Aorta (tissue), 5 donors: Measurements from ENCODE around the gene HS3ST4. TPM values are rescaled to one million over a fixed set of nuclear protein-coding genes. Genes with fewer than 3 reads are reported as not detected.

ENCODE experiments used
- ATAC-seq: fragments of 200-7000 bp; cut with Tn5 transposase; one replicate; pipeline ENCODE4 v1.9.1; 2022; ENCODE audit warnings: moderate library complexity; ENCODE audit not compliant: low FRiP score
- DNase-seq, 2 donors: peaks; one replicate each; pipeline ENCODE4 v3.0.0-alpha.2; 2020
- H3K27ac ChIP-seq, 2 donors: one replicate each; pipeline ENCODE4 v1.5.1; 2013; ENCODE audit warnings: low read length in 2 of 2, mild to moderate bottlenecking in 2 of 2, moderate library complexity in 2 of 2, control low read depth in 1 of 2, inconsistent platforms in 1 of 2, low read depth in 1 of 2
- H3K27me3 ChIP-seq, 2 donors: one replicate each; pipeline ENCODE4 v1.6.1; 2013; ENCODE audit warnings: control low read depth in 1 of 2, low read length in 1 of 2, mild to moderate bottlenecking in 1 of 2, moderate library complexity in 1 of 2; ENCODE audit not compliant: insufficient read depth in 2 of 2, control insufficient read depth in 1 of 2
- H3K36me3 ChIP-seq, 2 donors: one replicate each; pipeline ENCODE4 v1.6.1; 2013; ENCODE audit warnings: control low read depth in 1 of 2, low read length in 1 of 2, mild to moderate bottlenecking in 1 of 2; ENCODE audit not compliant: insufficient read depth in 2 of 2, control insufficient read depth in 1 of 2
- H3K4me1 ChIP-seq, 2 donors: one replicate each; pipeline ENCODE4 v1.6.1; 2013; ENCODE audit warnings: low read length in 2 of 2, control low read depth in 1 of 2, mild to moderate bottlenecking in 1 of 2, moderate library complexity in 1 of 2; ENCODE audit not compliant: insufficient read depth in 2 of 2, control insufficient read depth in 1 of 2
- H3K4me3 ChIP-seq, 2 donors: one replicate each; pipeline ENCODE4 v1.5.1; 2013; ENCODE audit warnings: low read length in 2 of 2, control low read depth in 1 of 2, mild to moderate bottlenecking in 1 of 2
- H3K9me3 ChIP-seq: one replicate; pipeline ENCODE4 v1.6.1; 2013; ENCODE audit warnings: mild to moderate bottlenecking, low read length; ENCODE audit not compliant: control insufficient read depth
- WGBS, 2 donors: extraction: QIAGEN DNeasy Blood & Tissue Kit; methylation state at CpG; one replicate each; pipeline ENCODE4 v1.1.7; 2013; 5-methylcytosine and 5-hydroxymethylcytosine counted together
- intact Hi-C, 2 donors: fragments of 100-400 bp; cut with DNase I; formaldehyde crosslinking; loops; one replicate each; pipeline versions ENCODE4 v1.14.2 to v1.15.0; 2022
- polyA plus RNA-seq, 2 donors: library from polyadenylated mRNA; stranded (reverse); fragments of 200-250 nt; gene quantifications; one replicate each; pipeline ENCODE4 v1.2.3, GENCODE V29; 2013
- total RNA-seq, 2 donors: library from RNA; stranded (reverse); fragmentation: NEBNext Ultra II Directional; extraction: Animal tissue kit (Norgen Biotek cat#: 25700); gene quantifications; one replicate each; pipeline ENCODE4 v1.2.1, GENCODE V29; 2021
- donor health status: healthy with polysubstance abuse.
- donor health status: Bipolar disorder and iron deficiency.
- donor health status: DM: no; HTN: no; CAD: no.
- donor health status: DM: no; HTN: no; CAD: no.
- donor health status: DM: yes; HTN: yes; CAD: no.

Gene HS3ST4
- total and polyA plus RNA-seq, 4 donors, result not detected

DNA sequence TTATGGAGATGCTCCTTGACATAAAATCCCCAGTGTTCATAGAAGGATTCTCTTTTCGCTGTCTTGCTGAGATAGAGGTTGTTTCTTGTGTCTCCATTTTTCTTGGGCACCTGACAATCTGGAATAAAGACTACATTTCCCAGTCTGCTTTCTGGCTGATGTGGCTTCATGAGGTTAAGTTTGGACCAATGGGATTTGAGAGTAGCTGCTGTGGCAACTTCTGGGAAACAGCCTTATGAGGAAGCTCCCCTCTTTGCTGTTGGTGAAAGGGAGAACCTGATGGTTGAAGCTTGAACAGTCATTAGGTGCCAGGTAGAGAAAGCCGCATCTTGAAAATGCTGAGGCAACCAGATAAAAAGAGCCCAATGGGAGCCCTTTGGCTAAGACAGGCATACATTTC, 24.4 kb downstream of the HS3ST4 start:
- Histone ChIP-seq H3K27me3 (no peaks in the 10 kb centered on the region), H3K36me3 (no peaks in the 10 kb centered on the region), H3K27ac (no peak overlapping the region), H3K4me3 (no peak overlapping the region), H3K9me3 (peaks cover 2% of the 10 kb centered on the region), H3K4me1 (no peaks in the 10 kb centered on the region)
- 86 to 87% methylated on average over 2 of the region's 2 CpGs for WGBS, 2 donors
- ATAC-seq (no peak), DNase-seq (no peak)
- intact Hi-C loops, result no loop called here

DNA sequence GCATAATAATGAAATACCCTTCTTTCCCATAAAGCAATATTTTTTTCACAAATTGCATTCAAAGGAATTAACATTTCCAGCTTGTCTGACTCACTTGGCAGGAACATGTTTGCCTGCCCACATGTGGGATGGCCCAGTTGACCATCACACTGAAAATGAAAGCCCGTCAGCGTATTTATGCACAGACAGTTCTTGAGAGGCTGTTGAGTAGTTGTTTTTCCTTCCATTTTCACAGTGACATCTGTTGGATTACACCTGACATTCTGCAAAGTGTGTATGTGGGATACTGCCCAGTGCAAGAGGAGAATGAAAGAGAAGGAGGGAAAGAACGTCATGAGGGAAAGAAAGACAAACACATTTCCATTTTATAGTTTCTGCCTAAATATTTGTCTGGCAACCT, 29.7 kb downstream of the HS3ST4 start:
- Histone ChIP-seq H3K9me3 (no peaks in the 10 kb centered on the region), H3K4me3 (no peak overlapping the region), H3K27me3 (no peaks in the 10 kb centered on the region), H3K4me1 (no peaks in the 10 kb centered on the region), H3K27ac (no peak overlapping the region), H3K36me3 (no peaks in the 10 kb centered on the region)
- intact Hi-C loops, result no loop called here
- ATAC-seq, result no peak
- DNase-seq, result no peak
- WGBS, 2 donors, result 73% methylated on average over 3 of the region's 3 CpGs

DNA sequence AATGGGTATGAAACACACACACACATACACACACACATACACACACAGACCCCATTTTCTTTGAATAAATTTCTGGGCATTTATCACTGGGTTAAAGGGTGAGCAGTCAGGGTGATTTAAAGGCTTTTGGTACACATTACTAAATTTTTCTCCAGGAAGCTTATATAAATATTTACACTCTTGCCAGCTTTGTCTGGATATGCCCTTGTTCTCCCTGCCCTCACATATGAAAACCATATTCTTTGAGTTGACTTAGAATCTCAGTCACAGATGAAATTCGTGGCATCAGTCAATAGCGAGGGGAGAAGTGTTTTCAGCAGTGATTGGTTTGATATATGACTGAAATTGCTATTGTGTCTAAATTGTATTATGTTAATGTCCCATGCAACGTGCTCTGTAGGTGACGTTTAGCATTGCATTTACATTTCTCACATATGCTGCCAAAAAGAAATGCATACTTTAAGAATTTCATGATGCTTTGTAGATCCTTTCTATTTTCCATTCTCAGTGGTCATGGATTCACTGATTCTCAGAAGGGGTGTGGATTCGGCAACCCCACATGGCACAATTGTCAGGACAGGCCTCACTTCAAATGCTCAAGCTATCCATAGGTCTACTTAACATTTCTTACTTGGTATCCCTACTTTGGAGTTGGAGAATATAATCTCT, 34.8 kb downstream of the HS3ST4 start:
- no peaks in the 10 kb centered on the region for H3K36me3 ChIP-seq
- 20 to 29% methylated on average over 5 of the region's 5 CpGs for WGBS, 2 donors
- no peaks in the 10 kb centered on the region for H3K9me3 ChIP-seq

DNA sequence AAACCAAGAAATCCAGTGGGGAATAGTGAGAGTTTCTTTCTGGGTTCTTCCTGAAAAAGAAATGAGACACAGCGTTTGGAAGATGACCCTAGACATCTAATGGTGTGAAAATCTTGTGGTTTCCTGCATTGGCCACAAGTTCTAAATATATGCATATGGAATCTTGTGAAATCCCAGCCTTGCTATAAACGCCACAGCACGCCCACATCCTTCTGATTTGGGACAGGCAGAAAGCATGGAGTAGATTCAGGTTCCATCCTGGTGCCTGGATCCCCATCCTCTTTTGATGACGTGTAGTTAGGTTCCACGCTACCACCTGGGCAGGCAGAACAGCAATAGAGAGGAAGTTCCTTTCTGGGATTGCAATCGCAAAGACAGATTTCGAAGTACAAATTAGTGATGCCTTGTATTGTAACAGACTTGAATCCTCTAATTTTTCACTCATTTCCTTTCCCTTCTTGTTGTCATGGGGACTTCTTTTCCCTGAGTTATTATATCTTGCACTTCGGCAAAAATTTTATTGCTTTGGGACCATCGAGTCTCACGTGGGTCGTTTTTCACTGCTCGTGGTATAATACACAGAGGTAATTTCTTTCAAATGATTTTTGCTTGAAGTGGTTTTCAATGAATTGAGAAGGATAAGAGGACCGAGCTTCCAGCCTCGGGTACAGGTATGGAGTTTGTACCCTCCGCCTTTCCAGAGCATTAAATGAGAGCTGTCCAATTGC, 37.6 kb downstream of the HS3ST4 start:
- ATAC-seq, result no peak
- Histone ChIP-seq H3K27ac (no peak overlapping the region), H3K4me1 (no peaks in the 10 kb centered on the region), H3K27me3 (no peaks in the 10 kb centered on the region), H3K4me3 (no peak overlapping the region), H3K36me3 (no peaks in the 10 kb centered on the region), H3K9me3 (peaks cover 2% of the 10 kb centered on the region)
- intact Hi-C loops, result no loop called here
- 66 to 73% methylated on average over 15 of the region's 15 CpGs for WGBS, 2 donors
- no peak for DNase-seq

More for the DNA sequence above, 34.8 kb downstream of the HS3ST4 start:
- ATAC-seq (no peak), DNase-seq (no peak)
- intact Hi-C loops, result no loop called here
- no peaks in the 10 kb centered on the region for H3K4me1 ChIP-seq
- no peak overlapping the region for H3K4me3 ChIP-seq
- no peak overlapping the region for H3K27ac ChIP-seq
- no peaks in the 10 kb centered on the region for H3K27me3 ChIP-seq

DNA sequence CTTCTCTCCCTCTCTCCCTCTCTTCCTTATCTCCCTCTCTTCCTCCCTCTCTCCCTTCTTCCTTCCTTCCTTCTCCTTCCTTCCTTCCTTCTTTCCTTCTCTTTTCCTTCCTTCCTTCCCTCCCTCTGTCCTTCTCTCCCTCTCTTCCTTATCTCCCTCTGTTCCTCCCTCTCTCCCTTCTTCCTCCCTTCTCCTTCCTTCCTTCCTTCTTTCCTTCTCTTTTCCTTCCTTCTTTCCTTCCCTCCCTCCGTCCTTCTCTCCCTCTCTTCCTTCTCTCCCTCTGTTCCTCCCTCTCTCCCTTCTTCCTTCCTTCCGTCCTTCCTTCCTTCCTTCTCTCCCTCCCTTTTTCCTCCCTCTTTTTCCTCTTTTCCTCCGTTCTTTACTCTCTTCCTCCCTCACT, 38.6 kb downstream of the HS3ST4 start:
- WGBS, 2 donors, result 66 to 68% methylated on average over 3 of the region's 3 CpGs
- Histone ChIP-seq H3K27ac (no peak overlapping the region), H3K36me3 (no peaks in the 10 kb centered on the region), H3K4me3 (no peak overlapping the region), H3K27me3 (no peaks in the 10 kb centered on the region), H3K9me3 (peaks cover 2% of the 10 kb centered on the region), H3K4me1 (no peaks in the 10 kb centered on the region)
- no peak for ATAC-seq
- intact Hi-C loops, result no loop called here
- no peak for DNase-seq

DNA sequence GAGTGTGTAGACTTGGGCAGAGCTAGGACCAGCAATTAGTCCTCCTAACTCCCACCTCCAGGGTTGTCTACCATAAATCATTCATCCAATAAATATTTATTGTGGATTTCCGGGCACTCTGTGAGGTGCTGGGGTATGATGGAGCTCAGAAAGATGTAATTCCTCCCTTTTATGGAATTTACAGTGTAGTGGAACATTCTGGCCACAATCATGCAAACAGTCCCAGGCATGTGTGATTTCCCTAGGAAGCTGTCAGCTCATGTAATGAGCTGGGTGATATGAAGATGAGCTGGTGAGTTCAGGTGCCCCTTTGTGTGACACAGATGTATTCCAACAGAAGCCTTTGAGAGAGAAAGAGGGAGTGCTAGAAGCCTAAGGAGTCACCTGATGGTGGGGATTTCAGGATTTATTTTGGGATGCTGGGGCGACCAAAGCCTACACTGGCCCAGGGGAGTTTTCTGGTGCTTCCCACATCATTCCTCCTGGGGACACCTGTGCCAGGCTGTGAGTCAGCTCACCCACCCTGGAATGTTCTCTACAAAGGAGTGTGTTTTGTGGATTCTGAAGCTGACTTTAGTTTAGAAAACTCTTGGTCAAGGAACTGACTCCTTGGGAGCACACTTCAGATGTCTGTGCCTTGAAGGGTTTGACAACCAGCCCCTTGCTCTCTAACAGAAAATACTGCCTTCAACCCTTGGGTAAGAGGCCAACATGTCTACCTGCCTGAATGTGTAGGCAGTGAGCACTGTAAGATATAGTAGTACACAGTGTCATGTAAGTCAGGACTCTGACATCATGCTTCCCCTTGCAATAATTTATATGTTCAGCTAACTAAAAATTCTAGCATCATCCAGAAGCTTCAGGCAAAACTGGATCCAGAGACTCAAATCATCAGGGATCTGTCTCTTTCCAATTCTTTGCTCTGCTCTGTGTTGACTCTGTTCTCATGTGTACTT, 42.9 kb downstream of the HS3ST4 start:
- H3K4me1 ChIP-seq, result no peaks in the 10 kb centered on the region
- H3K27me3 ChIP-seq, result no peaks in the 10 kb centered on the region
- DNase-seq (no peak), ATAC-seq (no peak)
- H3K4me3 ChIP-seq, result no peak overlapping the region
- 44 to 55% methylated on average over 2 of the region's 2 CpGs for WGBS, 2 donors
- H3K27ac ChIP-seq, result no peak overlapping the region
- H3K9me3 ChIP-seq, result peaks cover 3% of the 10 kb centered on the region
- intact Hi-C loops, result no loop called here
- H3K36me3 ChIP-seq, result no peaks in the 10 kb centered on the region

DNA sequence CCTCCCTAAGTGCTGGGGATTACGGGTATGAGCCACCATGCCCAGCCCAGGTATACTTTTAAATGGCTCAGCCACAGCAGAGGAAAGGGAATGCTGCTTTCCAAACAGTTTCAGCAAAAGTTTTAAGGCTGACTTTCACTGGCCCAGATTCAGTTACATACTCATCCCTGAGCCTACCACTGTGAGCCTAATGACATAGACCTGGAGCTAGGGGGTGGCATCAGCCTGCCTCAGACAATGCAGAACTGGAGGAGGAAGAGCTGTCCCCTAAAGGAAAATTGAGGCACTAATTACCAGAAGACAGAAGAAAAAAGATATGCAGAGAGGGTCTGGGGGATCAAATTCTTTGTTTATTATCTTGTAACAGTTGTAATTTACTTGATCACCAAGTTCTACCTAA, 43.9 kb downstream of the HS3ST4 start:
- ATAC-seq, result no peak
- intact Hi-C loops, result no loop called here
- no peak for DNase-seq
- no peak overlapping the region for H3K4me3 ChIP-seq
- peaks cover 3% of the 10 kb centered on the region for H3K9me3 ChIP-seq
- no peaks in the 10 kb centered on the region for H3K36me3 ChIP-seq
- no peaks in the 10 kb centered on the region for H3K4me1 ChIP-seq
- no peaks in the 10 kb centered on the region for H3K27me3 ChIP-seq
- whole genome bisulfite sequencing, 2 donors, result 77 to 85% methylated on average over 1 of the region's 1 CpG
- H3K27ac ChIP-seq, result no peak overlapping the region

DNA sequence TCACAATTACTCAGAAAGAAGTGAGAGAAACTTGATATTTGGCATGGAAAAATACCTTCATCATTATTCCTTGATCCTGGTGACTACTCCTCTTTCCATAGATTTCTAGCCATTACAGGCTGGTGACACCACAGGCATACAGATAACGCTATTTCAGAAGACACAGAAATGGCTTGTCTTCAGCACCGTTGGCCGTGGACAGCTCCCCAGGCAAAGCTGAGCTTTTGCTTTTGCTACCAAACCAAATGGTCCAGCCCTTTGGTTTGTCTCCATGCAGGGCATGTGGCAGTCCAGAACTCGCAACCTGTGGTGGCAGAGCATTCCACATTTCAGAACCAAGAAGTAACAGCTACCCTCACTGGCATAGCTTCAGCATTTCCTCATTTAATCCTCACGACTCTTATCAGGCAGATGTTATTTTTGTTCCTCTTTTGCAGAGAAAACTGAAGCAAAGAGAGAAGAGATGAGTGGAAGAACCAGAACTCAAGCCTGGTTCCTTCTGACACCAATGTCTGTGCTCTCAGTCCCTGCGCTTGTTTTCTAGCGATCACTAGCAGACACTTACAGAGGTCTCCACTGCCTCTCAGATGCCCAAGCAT, 55.5 kb downstream of the HS3ST4 start:
- DNase-seq (no peak), ATAC-seq (no peak)
- Histone ChIP-seq H3K9me3 (no peaks in the 10 kb centered on the region), H3K27ac (no peak overlapping the region), H3K27me3 (no peaks in the 10 kb centered on the region), H3K4me1 (no peaks in the 10 kb centered on the region), H3K4me3 (no peak overlapping the region), H3K36me3 (no peaks in the 10 kb centered on the region)
- intact Hi-C loops, result no loop called here
- 53 to 55% methylated on average over 7 of the region's 7 CpGs for WGBS, 2 donors
